Ishikawa (cell line): ENCODE measurements around the gene GATAD2B.

ENCODE experiments used
- EP300 ChIP-seq: IDR thresholded peaks from 2 replicates; pipeline ENCODE4 v1.6.1; 2012; ENCODE audit warnings: borderline replicate concordance
- RAD21 ChIP-seq: IDR thresholded peaks from 2 replicates; pipeline ENCODE4 v1.6.1; 2012; ENCODE audit warnings: low read depth
- YY1 ChIP-seq: IDR thresholded peaks from 2 replicates; pipeline ENCODE4 v1.6.1; 2012; ENCODE audit warnings: low read depth
- ZBTB7A ChIP-seq: IDR thresholded peaks from 2 replicates; pipeline ENCODE4 v1.6.1; 2012; ENCODE audit warnings: low read depth

- no peak for TF ChIP-seq RAD21
- TF ChIP-seq YY1: no peak
- no peak for TF ChIP-seq ZBTB7A
- no peak for TF ChIP-seq EP300
Observed at GRCh38 chr1:153845158-153845557, 77.6 kb downstream of the GATAD2B start.
